ENCODE data around the gene TRIP4. TPM values are rescaled to one million over a fixed set of nuclear protein-coding genes. Genes with fewer than 3 reads are reported as not detected.
"Not testable (repeated sequence)": the region's sequence is repeated elsewhere in the genome, so short reads cannot be mapped to it uniquely, and the experiment has no call there.

TRIP4 gene
- total and polyA plus RNA-seq, 2 donors = 20.9 to 21.0 TPM

- no peak overlapping the region for H3K27ac ChIP-seq (ENCODE audit: low read depth)
- DNase-seq (ENCODE audit: extremely low spot score) = no peak
- no peak overlapping the region for H3K4me3 ChIP-seq (ENCODE audit: low read depth, low read length)
- no peaks in the 10 kb centered on the region for H3K36me3 ChIP-seq (ENCODE audit: insufficient read depth)
- H3K4me1 ChIP-seq (ENCODE audit: insufficient read depth) = no peaks in the 10 kb centered on the region
Measured at GRCh38 chr15:64462492-64462891, 74.9 kb downstream of the TRIP4 start.

GRCh38 chr15:64464276-64465005, 76.8 kb downstream of the TRIP4 start:
- 62% methylated on average over 3 of the region's 3 CpGs for WGBS
- Histone ChIP-seq H3K4me3 (ENCODE audit: low read depth, low read length) (no peak overlapping the region), H3K27ac (ENCODE audit: low read depth) (no peak overlapping the region), H3K36me3 (ENCODE audit: insufficient read depth) (no peaks in the 10 kb centered on the region), H3K4me1 (ENCODE audit: insufficient read depth) (no peaks in the 10 kb centered on the region)
- DNase-seq (ENCODE audit: extremely low spot score) = no peak

GRCh38 chr15:64466408-64467141, 78.9 kb downstream of the TRIP4 start:
- 79% methylated on average over 4 of the region's 4 CpGs for WGBS
- H3K27ac ChIP-seq (ENCODE audit: low read depth) = no peak overlapping the region
- no peaks in the 10 kb centered on the region for H3K4me1 ChIP-seq (ENCODE audit: insufficient read depth)
- no peak overlapping the region for H3K4me3 ChIP-seq (ENCODE audit: low read depth, low read length)
- DNase-seq (ENCODE audit: extremely low spot score) = no peak
- H3K36me3 ChIP-seq (ENCODE audit: insufficient read depth) = no peaks in the 10 kb centered on the region

- 95% methylated on average over 4 of the region's 4 CpGs for WGBS
- DNase-seq (ENCODE audit: extremely low spot score) = no peak
- no peaks in the 10 kb centered on the region for H3K4me1 ChIP-seq (ENCODE audit: insufficient read depth)
Measured at GRCh38 chr15:64472161-64472560, 84.5 kb downstream of the TRIP4 start.

GRCh38 chr15:64474846-64475245, 87.2 kb downstream of the TRIP4 start:
- Histone ChIP-seq H3K4me1 (ENCODE audit: insufficient read depth) (no peaks in the 10 kb centered on the region), H3K4me3 (ENCODE audit: low read depth, low read length) (no peak overlapping the region), H3K36me3 (ENCODE audit: insufficient read depth) (no peaks in the 10 kb centered on the region), H3K27ac (ENCODE audit: low read depth) (no peak overlapping the region)
- 94% methylated on average over 2 of the region's 2 CpGs for WGBS
- DNase-seq (ENCODE audit: extremely low spot score) = no peak

More at GRCh38 chr15:64472161-64472560, 84.5 kb downstream of the TRIP4 start:
- Histone ChIP-seq H3K4me3 (ENCODE audit: low read depth, low read length) (no peak overlapping the region), H3K36me3 (ENCODE audit: insufficient read depth) (no peaks in the 10 kb centered on the region), H3K27ac (ENCODE audit: low read depth) (no peak overlapping the region)

GRCh38 chr15:64476550-64476949, 88.9 kb downstream of the TRIP4 start:
- Histone ChIP-seq H3K36me3 (ENCODE audit: insufficient read depth) (no peaks in the 10 kb centered on the region), H3K4me3 (ENCODE audit: low read depth, low read length) (no peak overlapping the region), H3K27ac (ENCODE audit: low read depth) (no peak overlapping the region), H3K4me1 (ENCODE audit: insufficient read depth) (no peaks in the 10 kb centered on the region)
- WGBS = 94% methylated on average over 1 of the region's 1 CpG
- DNase-seq (ENCODE audit: extremely low spot score) = no peak

- Histone ChIP-seq H3K27ac (ENCODE audit: low read depth) (no peak overlapping the region), H3K4me3 (ENCODE audit: low read depth, low read length) (no peak overlapping the region), H3K4me1 (ENCODE audit: insufficient read depth) (no peaks in the 10 kb centered on the region), H3K36me3 (ENCODE audit: insufficient read depth) (no peaks in the 10 kb centered on the region)
- no peak for DNase-seq (ENCODE audit: extremely low spot score)
- WGBS = 38% methylated on average over 1 of the region's 1 CpG
Measured at GRCh38 chr15:64478863-64479262, 91.2 kb downstream of the TRIP4 start.

GRCh38 chr15:64480891-64481290, 93.3 kb downstream of the TRIP4 start:
- no peak overlapping the region for H3K27ac ChIP-seq (ENCODE audit: low read depth)
- H3K4me1 ChIP-seq (ENCODE audit: insufficient read depth) = no peaks in the 10 kb centered on the region
- no peaks in the 10 kb centered on the region for H3K36me3 ChIP-seq (ENCODE audit: insufficient read depth)
- no peak overlapping the region for H3K4me3 ChIP-seq (ENCODE audit: low read depth, low read length)
- 61% methylated on average over 4 of the region's 4 CpGs for WGBS
- DNase-seq (ENCODE audit: extremely low spot score) = no peak

GRCh38 chr15:64483749-64484148, 96.1 kb downstream of the TRIP4 start:
- no peak for DNase-seq (ENCODE audit: extremely low spot score)
- no peaks in the 10 kb centered on the region for H3K36me3 ChIP-seq (ENCODE audit: insufficient read depth)
- no peak overlapping the region for H3K4me3 ChIP-seq (ENCODE audit: low read depth, low read length)

GRCh38 chr15:64485796-64486195, 98.2 kb downstream of the TRIP4 start:
- Histone ChIP-seq H3K36me3 (ENCODE audit: insufficient read depth) (no peaks in the 10 kb centered on the region), H3K4me3 (ENCODE audit: low read depth, low read length) (no peak overlapping the region), H3K27ac (ENCODE audit: low read depth) (no peak overlapping the region), H3K4me1 (ENCODE audit: insufficient read depth) (no peaks in the 10 kb centered on the region)
- no peak for DNase-seq (ENCODE audit: extremely low spot score)

More at GRCh38 chr15:64483749-64484148, 96.1 kb downstream of the TRIP4 start:
- Histone ChIP-seq H3K4me1 (ENCODE audit: insufficient read depth) (no peaks in the 10 kb centered on the region), H3K27ac (ENCODE audit: low read depth) (no peak overlapping the region)

- Histone ChIP-seq H3K4me1 (ENCODE audit: insufficient read depth) (no peaks in the 10 kb centered on the region), H3K4me3 (ENCODE audit: low read depth, low read length) (no peak overlapping the region), H3K36me3 (ENCODE audit: insufficient read depth) (no peaks in the 10 kb centered on the region), H3K27ac (ENCODE audit: low read depth) (no peak overlapping the region)
- DNase-seq (ENCODE audit: extremely low spot score) = no peak
Measured at GRCh38 chr15:64490598-64491259, 103.1 kb downstream of the TRIP4 start.

- 88% methylated on average over 2 of the region's 2 CpGs for WGBS
- Histone ChIP-seq H3K36me3 (ENCODE audit: insufficient read depth) (no peaks in the 10 kb centered on the region), H3K4me3 (ENCODE audit: low read depth, low read length) (no peak overlapping the region), H3K4me1 (ENCODE audit: insufficient read depth) (no peaks in the 10 kb centered on the region), H3K27ac (ENCODE audit: low read depth) (no peak overlapping the region)
- no peak for DNase-seq (ENCODE audit: extremely low spot score)
Measured at GRCh38 chr15:64493641-64494040, 106.0 kb downstream of the TRIP4 start.

- not testable (repeated sequence) for DNase-seq (ENCODE audit: extremely low spot score); H3K4me1 ChIP-seq (ENCODE audit: insufficient read depth); H3K36me3 ChIP-seq (ENCODE audit: insufficient read depth); H3K27ac ChIP-seq (ENCODE audit: low read depth); H3K4me3 ChIP-seq (ENCODE audit: low read depth, low read length)
- WGBS = 97% methylated on average over 2 of the region's 2 CpGs
Measured at GRCh38 chr15:64495968-64496367, 108.3 kb downstream of the TRIP4 start.

Measured in urinary bladder (tissue), 4 donors.